ENCODE results near the gene ALOX15.
"Not testable (repeated sequence)": the region's sequence is repeated elsewhere in the genome, so short reads cannot be mapped to it uniquely, and the experiment has no call there.

The ALOX15 gene

DNA sequence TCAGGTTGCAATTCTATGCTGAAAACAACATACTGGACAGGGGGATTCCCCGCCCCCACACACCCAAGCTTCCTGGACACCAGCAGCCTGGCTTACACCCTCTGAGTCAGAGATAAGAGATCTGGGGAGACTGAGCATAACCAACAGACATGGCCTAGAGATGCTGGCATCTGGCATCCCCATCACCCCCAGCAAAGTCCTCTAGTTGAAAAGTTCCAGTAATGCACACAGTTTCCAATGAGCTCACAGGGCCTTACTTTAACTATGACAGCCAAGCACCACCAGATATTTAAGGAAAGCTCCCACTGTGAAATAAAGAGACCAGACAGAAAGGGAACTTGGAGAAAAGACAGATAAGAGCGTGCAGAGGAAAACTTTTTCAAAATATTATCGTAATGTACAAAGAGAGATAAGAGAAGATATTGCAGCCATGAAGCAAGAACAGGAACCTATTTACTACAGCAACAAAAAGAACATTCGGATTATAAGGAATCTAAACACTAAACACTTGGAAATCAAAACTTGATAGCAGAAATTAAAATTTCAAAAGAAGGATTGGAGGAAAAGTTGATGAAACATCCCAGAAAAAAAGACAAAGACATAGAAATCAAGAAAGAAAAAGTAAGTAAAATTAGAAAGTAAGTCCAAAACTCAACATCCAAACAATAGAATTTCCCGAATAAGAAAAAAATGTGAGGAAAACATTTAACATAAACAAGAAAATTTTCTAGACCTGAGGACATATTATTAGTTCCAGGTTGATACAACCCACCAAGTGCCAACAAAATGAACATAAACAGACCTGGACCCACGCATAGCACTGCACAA, 17.2 kb upstream of the ALOX15 start:
- in situ Hi-C loops (cut with HindIII; ENCODE audit: low pct_ligation_motif_present, low pct_unique_long_range_greater_than_20kb, low sequenced_read_pairs), result no loop called here
- peak; percentile 44 for DNase-seq

DNA sequence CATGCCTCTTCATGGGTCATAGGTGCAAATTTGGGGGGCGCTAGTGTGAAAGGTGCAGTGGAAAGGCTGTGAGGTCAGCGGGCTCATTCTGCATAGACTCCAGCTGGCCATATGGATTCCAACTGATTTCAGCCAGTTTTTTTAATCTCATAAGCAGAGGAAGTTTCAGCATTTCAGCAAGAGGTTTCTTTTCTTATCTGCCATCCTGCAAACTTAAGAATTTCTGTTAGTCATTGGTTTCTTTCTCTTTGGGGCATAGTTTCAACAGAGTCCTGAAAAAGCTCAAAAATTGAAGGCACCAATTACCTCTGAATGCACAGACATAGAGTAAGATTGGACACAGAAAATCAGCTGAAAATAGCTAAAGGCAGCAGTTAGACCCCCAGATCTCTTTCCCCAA, 16.2 kb upstream of the ALOX15 start:
- in situ Hi-C loops (cut with HindIII; ENCODE audit: low pct_ligation_motif_present, low pct_unique_long_range_greater_than_20kb, low sequenced_read_pairs), result no loop called here
- DNase-seq, result no peak

DNA sequence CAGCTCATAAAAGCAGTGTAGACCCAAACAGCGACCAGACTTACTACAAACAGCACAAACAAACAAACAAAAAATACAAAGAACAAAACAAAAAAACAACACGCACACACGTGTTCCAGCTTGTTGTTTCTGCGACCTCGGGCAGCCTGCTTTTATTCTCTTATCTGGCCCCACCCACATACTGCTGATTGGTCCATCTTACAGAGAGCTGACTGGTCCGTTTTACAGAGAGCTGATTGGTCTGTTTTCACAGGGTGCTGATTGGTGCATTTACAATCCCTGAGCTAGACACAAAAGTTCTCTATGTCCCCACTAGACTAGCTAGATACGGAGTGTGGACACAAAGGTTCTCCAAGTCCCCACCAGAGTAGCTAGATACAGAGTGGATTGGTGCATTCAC, 14.5 kb upstream of the ALOX15 start:
- in situ Hi-C loops (cut with HindIII; ENCODE audit: low pct_ligation_motif_present, low pct_unique_long_range_greater_than_20kb, low sequenced_read_pairs); DNase-seq: not testable (repeated sequence)

DNA sequence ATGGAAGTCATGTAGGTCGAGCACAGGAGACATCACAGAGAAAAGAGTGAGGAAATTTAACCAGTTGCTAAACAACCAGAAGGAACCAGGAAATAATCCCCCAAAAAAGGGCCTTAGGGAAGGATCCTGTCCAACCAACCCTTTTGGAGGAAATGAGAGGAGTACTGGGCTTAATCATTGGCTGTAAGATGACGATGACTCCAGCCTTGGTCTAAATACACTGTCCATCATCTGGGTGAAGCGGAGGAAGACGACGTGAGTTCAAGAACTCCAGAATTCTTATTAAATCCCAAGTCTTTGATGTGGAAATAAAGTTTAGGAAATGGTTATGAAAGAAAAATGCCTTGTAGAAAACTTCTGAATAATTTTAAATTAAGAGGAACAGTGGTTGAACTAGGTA, 11.5 kb upstream of the ALOX15 start:
- DNase-seq, result no peak
- in situ Hi-C loops (cut with HindIII; ENCODE audit: low pct_ligation_motif_present, low pct_unique_long_range_greater_than_20kb, low sequenced_read_pairs), result no loop called here

DNA sequence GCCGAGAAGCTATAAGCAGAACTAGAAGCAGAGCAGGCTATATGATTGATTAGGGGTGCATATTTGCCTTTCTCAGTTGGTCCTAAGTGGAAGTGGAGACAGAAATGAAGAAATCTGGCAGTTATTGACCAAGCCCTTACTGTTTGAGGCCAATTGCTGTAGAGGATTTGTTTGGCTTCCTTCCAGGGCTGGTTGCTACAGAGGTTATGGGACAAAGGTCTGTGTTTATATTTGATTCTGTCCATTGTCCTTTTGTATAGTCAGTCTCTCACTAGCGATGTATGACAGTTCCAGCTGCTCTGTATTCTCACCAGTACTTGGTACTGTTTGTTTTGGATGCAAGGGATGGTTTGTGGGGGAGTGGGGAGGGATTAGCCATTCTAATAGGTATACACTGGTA, 7.3 kb upstream of the ALOX15 start:
- in situ Hi-C loops (cut with HindIII; ENCODE audit: low pct_ligation_motif_present, low pct_unique_long_range_greater_than_20kb, low sequenced_read_pairs), result no loop called here
- no peak for DNase-seq

DNA sequence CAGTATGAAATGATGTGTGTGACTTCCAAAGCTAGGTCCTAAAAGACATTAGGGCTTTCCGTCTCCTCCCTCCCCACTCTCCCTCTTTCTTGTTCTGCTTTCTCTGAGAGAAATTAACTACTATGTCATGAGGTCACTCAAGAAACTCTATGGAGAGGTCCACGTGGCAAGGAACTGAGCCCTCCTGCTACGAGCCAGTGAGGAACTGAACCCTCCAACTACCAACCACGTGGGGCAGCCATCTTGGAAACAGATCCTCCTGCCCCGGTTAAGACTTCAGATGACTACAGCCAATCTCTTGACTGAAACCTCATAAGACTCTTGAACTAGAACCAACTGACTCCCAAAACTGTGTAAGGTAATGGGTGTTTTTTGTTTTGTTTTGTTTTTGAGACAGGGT, 4.2 kb upstream of the ALOX15 start:
- in situ Hi-C loops (cut with HindIII; ENCODE audit: low pct_ligation_motif_present, low pct_unique_long_range_greater_than_20kb, low sequenced_read_pairs), result no loop called here
- no peak for DNase-seq

DNA sequence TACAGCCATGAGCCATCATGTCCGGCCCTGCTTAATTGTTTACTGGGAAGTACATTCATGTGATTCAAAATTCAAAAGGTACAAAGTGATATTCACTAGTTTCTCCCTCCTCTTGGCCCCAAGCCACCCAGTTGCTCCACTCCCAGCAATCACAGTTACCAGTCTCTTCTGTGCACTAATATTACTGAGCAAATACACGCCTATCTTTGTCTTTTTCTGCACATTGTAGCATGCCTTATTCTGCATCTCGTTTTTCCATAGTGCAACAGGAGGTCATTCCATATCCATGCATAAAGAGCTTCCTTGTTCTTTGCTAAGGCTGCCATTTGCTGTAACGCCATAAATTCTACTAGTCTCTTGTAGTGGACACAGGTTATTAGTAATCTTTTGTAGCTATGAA, 2.2 kb upstream of the ALOX15 start:
- in situ Hi-C loops (cut with HindIII; ENCODE audit: low pct_ligation_motif_present, low pct_unique_long_range_greater_than_20kb, low sequenced_read_pairs), result no loop called here
- DNase-seq, result no peak

DNA sequence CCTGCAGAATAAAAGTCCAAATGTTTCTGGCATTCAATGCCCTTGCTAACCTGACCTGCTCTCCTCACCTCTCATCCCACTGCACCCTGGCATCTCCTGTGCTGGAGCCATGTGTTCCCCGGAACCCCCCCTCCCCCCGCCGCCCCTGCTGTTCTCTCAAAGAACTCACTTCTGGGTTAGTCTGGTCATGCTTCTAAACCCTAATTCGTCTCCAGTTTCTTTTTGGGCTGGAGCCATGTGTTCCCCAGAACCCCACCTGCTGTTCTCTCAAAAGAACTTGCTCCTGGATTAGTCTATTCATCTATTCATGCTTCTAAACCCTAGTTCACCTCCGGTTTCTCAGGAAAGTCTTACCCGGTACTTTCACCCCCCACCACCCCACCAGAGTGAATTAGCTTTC, 808 bp upstream of the ALOX15 start:
- DNase-seq, result no peak
- in situ Hi-C loops (cut with HindIII; ENCODE audit: low pct_ligation_motif_present, low pct_unique_long_range_greater_than_20kb, low sequenced_read_pairs), result no loop called here

DNA sequence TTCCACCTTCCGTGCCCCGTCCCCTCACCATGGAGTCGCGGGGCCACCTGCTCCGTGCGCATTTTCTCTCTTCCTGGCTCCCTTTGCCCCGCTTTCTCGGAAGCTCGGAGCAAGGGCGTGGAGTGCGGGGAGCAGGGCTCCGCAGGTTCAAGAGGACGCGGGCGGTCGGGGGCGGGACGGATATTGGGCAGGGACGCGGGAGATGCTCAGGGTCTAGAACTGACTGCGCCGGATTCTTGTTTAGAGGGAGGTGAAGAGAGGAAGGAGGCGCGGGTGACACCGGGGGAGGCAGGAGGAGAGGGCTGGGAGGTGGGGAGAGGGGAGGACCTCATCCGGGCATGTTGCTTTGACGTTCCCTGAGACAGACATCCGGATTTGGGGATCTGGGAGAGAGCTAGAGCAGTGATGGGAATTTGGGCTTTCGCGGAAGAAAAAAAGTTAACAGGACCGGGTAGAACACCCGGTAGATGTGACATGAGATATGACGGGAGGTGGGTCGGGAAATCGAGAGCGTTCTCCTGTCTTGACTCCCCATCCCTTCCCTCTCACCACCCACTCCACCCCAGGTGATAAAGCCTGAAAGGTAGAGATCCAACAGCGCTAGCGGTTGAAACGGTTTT, 799 bp downstream of the ALOX15 start:
- in situ Hi-C loops (cut with HindIII; ENCODE audit: low pct_ligation_motif_present, low pct_unique_long_range_greater_than_20kb, low sequenced_read_pairs); DNase-seq: not testable (repeated sequence)

DNA sequence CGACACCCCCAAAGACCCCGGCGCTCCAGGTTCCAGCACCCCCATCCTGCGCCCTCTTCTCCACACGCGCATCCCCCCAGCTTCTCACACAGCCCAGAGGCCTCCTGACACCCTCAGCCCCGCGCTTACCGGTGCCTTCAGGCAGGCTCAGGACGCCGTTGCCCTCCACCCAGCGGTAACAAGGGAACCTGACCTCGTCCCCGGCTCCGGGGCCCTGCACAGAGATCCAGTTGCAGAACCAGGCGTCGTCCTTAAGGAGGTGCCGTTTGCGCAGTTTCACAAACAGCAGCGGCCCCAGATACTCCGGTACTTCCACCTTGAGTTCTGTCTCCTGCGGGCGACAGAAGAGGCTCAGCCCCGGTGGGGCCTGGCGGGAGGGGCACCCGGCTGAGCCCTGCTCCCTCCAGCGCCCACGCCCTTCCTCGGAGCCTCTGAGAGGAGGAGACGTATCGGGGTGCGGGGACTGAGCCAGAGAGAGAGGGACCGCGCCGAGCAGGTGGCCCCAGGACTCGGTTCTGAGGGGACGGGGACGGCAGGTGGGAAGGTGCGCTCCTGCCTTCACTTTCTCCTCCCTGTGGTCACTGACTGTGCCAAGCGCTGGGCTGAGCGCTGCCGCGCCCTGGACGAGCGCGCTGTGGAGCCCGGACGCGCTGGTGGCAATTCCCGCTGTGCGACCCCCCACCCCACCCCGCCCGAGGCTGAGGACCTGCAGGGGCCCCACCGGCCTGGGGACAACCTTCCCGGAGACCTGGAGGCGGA, 2.0 kb downstream of the ALOX15 start:
- peak; percentile 43 for DNase-seq
- in situ Hi-C loops (cut with HindIII; ENCODE audit: low pct_ligation_motif_present, low pct_unique_long_range_greater_than_20kb, low sequenced_read_pairs), result not testable (repeated sequence)

DNA sequence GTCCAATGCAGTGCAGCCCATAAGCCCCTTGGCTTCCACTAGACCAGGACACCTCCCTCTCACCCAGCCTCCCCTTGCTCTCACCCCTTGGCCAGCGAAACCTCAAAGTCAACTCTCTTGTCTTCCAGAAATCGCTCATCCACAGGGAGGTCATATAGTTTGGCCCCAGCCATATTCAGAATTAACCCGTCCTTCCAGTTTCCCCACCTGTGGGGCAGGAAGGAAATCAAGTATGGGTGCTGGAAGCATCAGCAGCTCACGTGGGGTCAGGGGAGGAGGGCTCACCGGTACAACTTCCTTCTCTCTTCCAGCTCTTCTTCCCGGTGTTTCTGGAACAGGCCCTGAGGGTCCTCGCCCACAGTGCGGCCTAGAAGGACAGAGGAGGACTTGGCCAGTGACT, 2.7 kb downstream of the ALOX15 start:
- DNase-seq; in situ Hi-C loops (cut with HindIII; ENCODE audit: low pct_ligation_motif_present, low pct_unique_long_range_greater_than_20kb, low sequenced_read_pairs): not testable (repeated sequence)

DNA sequence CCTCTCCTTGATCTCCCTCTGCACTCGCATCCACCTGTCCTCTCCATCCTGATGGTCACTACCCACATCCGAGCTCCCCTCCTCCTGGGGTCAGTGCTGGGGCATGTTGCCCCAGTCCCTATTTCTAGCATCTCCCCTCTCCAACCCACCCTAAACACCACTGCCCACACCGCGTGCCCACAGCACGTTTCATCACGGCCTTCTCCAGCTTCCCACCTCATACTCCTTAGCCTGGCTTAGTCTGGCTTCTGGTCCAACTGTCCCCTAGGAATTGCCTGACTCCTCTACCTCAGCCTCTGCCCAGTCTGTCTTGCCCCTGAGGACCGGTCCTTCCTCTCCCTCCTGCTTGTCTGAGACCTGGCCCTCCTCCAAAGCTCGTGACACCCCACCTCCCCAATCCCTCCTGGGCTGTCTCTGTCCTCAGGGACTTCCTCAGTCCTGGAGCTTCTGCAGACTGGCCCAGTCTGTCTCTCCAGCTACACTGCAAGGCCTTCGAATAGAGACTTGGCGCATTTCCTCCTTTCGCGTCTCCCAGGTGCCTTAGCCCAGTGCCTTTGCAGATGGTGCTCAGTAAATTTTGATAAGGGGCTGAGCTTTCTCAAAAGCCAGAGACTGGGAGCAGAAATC, 4.9 kb downstream of the ALOX15 start:
- no peak for DNase-seq
- in situ Hi-C loops (cut with HindIII; ENCODE audit: low pct_ligation_motif_present, low pct_unique_long_range_greater_than_20kb, low sequenced_read_pairs), result no loop called here

DNA sequence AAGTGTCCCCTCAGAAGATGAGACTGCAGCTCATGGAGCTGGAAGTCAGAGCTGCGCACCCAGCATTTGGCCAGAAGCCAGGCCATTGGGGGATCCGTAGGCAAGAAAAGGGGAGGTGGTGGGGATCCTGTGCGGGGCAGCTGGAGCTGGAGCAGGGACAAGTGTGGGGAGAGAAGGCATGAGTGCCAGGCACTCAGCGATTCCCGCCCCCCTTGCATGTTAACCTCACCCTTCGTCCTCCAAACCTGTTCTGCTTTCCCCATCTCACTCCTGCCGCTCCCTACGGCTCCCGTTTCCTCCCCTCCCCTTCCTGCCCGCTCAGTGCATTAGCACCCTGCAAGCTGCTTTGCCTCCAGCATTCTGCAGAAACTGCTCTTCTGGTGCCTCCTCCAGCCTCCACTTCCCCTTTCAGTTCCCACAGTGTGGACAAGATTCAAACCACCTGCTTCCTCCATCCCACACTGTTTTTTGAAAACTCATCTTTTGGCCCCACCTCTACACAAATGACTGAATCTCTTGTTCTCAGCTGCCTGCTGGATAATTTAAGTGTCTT, 5.6 kb downstream of the ALOX15 start:
- in situ Hi-C loops (cut with HindIII; ENCODE audit: low pct_ligation_motif_present, low pct_unique_long_range_greater_than_20kb, low sequenced_read_pairs), result no loop called here
- DNase-seq, result no peak

DNA sequence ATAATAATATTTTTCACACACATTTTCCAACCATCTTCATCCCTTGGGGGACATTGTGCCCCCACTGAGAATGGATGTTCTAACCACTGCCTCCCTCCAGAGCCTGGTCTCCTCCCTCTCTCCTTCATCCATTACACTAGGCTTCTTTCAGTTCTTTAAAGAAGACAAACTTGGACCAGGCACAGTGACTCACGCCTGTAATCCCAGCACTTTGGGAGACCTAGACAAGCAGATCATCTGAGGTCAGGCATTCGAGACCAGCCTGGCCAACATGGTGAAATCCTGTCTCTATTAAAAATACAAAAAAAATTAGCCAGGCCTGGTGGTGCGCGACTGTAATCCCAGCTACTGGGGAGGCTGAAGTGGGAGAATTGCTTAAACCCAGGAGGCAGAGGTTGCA, 6.5 kb downstream of the ALOX15 start:
- in situ Hi-C loops (cut with HindIII; ENCODE audit: low pct_ligation_motif_present, low pct_unique_long_range_greater_than_20kb, low sequenced_read_pairs), result no loop called here
- no peak for DNase-seq

DNA sequence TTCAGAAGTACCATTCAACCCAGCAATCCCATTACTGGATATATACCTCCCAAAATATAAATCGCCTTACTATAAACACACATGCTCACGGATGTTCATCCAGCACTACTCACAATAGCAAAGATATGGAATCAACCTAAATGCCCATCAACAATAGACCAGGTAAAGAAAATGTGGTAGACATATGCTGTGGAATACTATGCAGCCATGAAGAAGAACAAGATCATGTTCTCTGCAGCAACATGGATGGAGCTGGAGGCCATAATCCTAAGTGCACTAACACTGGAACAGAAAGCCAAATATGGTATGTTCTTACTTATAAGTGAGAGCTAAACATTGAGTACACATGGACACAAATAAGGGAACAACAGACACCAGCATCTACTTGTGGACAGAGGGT, 7.8 kb downstream of the ALOX15 start:
- in situ Hi-C loops (cut with HindIII; ENCODE audit: low pct_ligation_motif_present, low pct_unique_long_range_greater_than_20kb, low sequenced_read_pairs), result no loop called here
- no peak for DNase-seq

DNA sequence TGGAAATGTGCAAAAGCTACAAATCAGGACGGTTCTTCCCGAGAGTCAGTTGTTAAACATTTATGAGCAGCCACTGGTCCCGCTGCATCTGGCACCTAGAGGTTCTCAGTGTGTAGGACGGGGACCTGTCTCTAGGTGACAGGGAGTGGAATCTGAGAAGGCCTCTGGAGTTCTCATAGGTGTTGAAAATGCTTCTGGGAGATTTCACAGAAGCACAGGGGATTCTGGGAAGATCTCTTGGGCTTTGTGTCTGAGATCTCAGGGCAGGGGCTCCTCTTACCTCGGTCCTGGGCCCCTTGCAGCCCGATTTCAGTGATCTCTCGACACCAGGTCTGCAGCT, 8.9 kb downstream of the ALOX15 start:
- in situ Hi-C loops (cut with HindIII; ENCODE audit: low pct_ligation_motif_present, low pct_unique_long_range_greater_than_20kb, low sequenced_read_pairs), result no loop called here
- DNase-seq, result peak; percentile 24

DNA sequence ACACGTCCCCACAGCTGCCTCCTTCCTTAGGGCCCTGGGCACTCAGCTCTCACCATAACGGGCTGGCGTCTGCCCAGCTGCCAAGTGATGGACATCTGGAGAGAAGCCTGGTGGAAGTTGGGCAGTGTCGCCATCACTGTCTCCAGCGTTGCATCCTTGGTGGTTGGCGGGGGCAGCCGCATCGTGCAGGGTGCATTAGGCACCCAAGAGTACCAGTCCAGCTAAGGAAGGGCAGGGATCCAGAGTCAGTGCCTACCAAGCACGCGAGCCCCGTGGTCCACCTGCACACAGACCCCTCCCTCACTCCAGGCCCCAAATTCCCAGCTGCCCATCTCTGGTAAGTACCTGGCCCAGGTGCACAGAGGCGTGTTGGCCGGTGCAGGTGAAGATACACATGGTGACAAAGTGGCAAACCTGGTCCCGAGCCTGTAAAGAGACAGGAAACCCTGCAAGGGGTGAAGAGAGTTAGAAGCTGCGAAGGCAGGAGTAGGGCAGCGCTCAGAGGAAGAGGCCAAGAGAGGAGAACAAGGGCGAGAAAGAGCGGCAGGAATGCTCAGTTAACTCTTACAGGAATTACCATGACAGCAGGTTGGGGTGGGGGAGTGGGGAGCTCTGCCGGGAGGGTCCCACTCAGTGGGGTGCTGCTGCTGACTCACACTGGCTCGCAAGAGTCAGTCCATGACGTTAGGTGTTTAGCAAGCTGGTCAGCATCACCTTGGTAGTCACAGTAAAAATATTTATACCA, 9.5 kb downstream of the ALOX15 start:
- in situ Hi-C loops (cut with HindIII; ENCODE audit: low pct_ligation_motif_present, low pct_unique_long_range_greater_than_20kb, low sequenced_read_pairs), result no loop called here
- no peak for DNase-seq

DNA sequence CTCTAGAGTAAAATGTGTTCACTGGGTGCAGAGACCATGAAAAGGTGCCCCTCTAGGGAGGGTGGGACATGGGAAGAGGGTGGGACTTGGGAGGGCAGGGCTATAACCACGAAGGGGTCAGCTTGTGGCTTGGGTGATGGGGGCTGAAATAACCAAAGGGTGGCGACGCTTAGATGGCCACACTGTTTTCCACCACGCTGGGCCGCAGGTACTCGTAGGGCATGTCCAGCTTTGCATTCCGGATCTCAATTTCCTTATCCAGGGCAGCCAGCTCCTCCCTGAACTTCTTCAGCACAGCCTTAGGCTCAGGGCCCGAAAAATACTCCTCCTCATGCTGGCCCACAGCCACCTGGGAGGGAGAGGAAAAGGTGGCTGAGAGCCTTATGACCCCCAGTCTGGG, 10.0 kb downstream of the ALOX15 start:
- DNase-seq, result no peak
- in situ Hi-C loops (cut with HindIII; ENCODE audit: low pct_ligation_motif_present, low pct_unique_long_range_greater_than_20kb, low sequenced_read_pairs), result no loop called here

All from ACHN (cell line).